IPS-NIHi7 (cell line): ENCODE results near the gene KCNQ4.

Source experiments
- DNase-seq: peaks from one replicate; pipeline ENCODE4 v3.0.0; 2012; ENCODE audit warnings: mixed read lengths; ENCODE audit errors: extremely low spot score

The KCNQ4 gene

GRCh38 chr1:40795811-40796586, 12.4 kb downstream of the KCNQ4 start:
- no peak for DNase-seq

- DNase-seq, result no peak
Measured at GRCh38 chr1:40796939-40797667, 13.5 kb downstream of the KCNQ4 start.

GRCh38 chr1:40797668-40798010, 14.1 kb downstream of the KCNQ4 start:
- DNase-seq, result no peak

GRCh38 chr1:40798366-40799281, 15.0 kb downstream of the KCNQ4 start:
- DNase-seq, result no peak

- DNase-seq, result no peak
Measured at GRCh38 chr1:40799351-40799867, 15.8 kb downstream of the KCNQ4 start.

GRCh38 chr1:40801742-40802077, 18.1 kb downstream of the KCNQ4 start:
- no peak for DNase-seq

GRCh38 chr1:40802078-40802741, 18.6 kb downstream of the KCNQ4 start:
- DNase-seq, result peak; percentile 98

GRCh38 chr1:40802742-40803113, 19.1 kb downstream of the KCNQ4 start:
- no peak for DNase-seq

- no peak for DNase-seq
Measured at GRCh38 chr1:40803447-40803846, 19.9 kb downstream of the KCNQ4 start.

GRCh38 chr1:40803902-40804301, 20.3 kb downstream of the KCNQ4 start:
- no peak for DNase-seq

GRCh38 chr1:40806240-40806639, 22.7 kb downstream of the KCNQ4 start:
- DNase-seq, result no peak

GRCh38 chr1:40806731-40807695, 23.4 kb downstream of the KCNQ4 start:
- DNase-seq, result no peak

- no peak for DNase-seq
Measured at GRCh38 chr1:40808002-40808401, 24.4 kb downstream of the KCNQ4 start.

- DNase-seq, result no peak
Measured at GRCh38 chr1:40808444-40808843, 24.9 kb downstream of the KCNQ4 start.

- no peak for DNase-seq
Measured at GRCh38 chr1:40808909-40809308, 25.3 kb downstream of the KCNQ4 start.

GRCh38 chr1:40810927-40811326, 27.3 kb downstream of the KCNQ4 start:
- no peak for DNase-seq

- DNase-seq, result no peak
Measured at GRCh38 chr1:40815420-40815819, 31.8 kb downstream of the KCNQ4 start.

GRCh38 chr1:40817791-40818263, 34.2 kb downstream of the KCNQ4 start:
- no peak for DNase-seq

- peak; percentile 95 for DNase-seq
Measured at GRCh38 chr1:40818264-40818961, 34.8 kb downstream of the KCNQ4 start.

GRCh38 chr1:40819101-40819500, 35.5 kb downstream of the KCNQ4 start:
- no peak for DNase-seq
